Testis (tissue), 5 donors: ENCODE data around the gene SYPL1. TPM values are rescaled to one million over a fixed set of nuclear protein-coding genes. Genes with fewer than 3 reads are reported as not detected.

Experiments
- DNase-seq: peaks from one replicate; pipeline ENCODE4 v3.0.0-alpha.2; 2019
- H3K27ac ChIP-seq, 2 donors: fragments of 200-600 bp; sonication (generic); one replicate each; pipeline ENCODE4 v1.5.1; 2019
- H3K27me3 ChIP-seq: fragments of 200-600 bp; sonication (generic); one replicate; pipeline ENCODE4 v1.5.1; 2019
- H3K36me3 ChIP-seq: fragments of 200-600 bp; sonication (generic); one replicate; pipeline ENCODE4 v1.5.1; 2017; ENCODE audit warnings: low read depth; ENCODE audit errors: missing control alignments
- H3K4me1 ChIP-seq: fragments of 200-600 bp; sonication (generic); one replicate; pipeline ENCODE4 v1.5.1; 2019
- H3K4me3 ChIP-seq, 2 donors: fragments of 200-600 bp; sonication (generic); one replicate each; pipeline ENCODE4 v1.5.1; 2017 to 2019
- H3K9me3 ChIP-seq: fragments of 200-600 bp; sonication (generic); one replicate; pipeline ENCODE4 v1.5.1; 2017
- CTCF ChIP-seq, 3 experiments: fragments of 450-650 bp in 2 of 3; fragments of 200-600 bp in 1 of 3; sonication (generic) in 1 of 3; IDR thresholded peaks; one replicate each; pipeline ENCODE4 v1.5.1; 2016 to 2019; ENCODE audit warnings: antibody characterized with exemption in 3 of 3, mild to moderate bottlenecking in 2 of 3, moderate library complexity in 1 of 3
- POLR2A ChIP-seq: fragments of 450-650 bp; IDR thresholded peaks from one replicate; pipeline ENCODE4 v1.6.1; 2017; ENCODE audit warnings: antibody characterized with exemption, mild to moderate bottlenecking, moderate library complexity
- WGBS, 2 donors: methylation state at CpG; one replicate each; pipeline ENCODE4 v1.1.5; 2018; 5-methylcytosine and 5-hydroxymethylcytosine counted together
- intact Hi-C: fragments of 100-400 bp; cut with DNase I; formaldehyde crosslinking; loops from one replicate; pipeline ENCODE4 v1.15.1; 2023; ENCODE audit warnings: low total_unique reads
- long read RNA-seq, 2 donors: transcript quantifications; one replicate each; lab custom pipeline, GENCODE V29; 2026
- polyA plus RNA-seq: library from polyadenylated mRNA; stranded (reverse); fragments of 350-450 nt; fragmentation: Illumina TruSeq; extraction: RNeasy Lipid Tissue Mini Kit (QIAGEN cat#74804); gene quantifications from one replicate; pipeline ENCODE4 v1.2.3, GENCODE V29; 2014; ENCODE audit warnings: low read depth, low replicate concordance; ENCODE audit not compliant: insufficient read depth
- total RNA-seq, 2 donors: library from RNA; depleted of rRNA; stranded (reverse); fragments of >200 nt; gene quantifications; one replicate each; pipeline ENCODE4 v1.2.3, GENCODE V29; 2016

The SYPL1 gene
- total RNA-seq (100 to 1,000 TPM in 1 of 2 donors, 10 to 100 TPM in 1; 100.0 to 116 TPM), polyA plus RNA-seq (209 TPM)
- long read RNA-seq, donor 1, transcript SYPL1-202 (5 exons, 2,151 nt) = major isoform, 49 of 49 reads
- long read RNA-seq, donor 1, partial matches to known transcripts = 0 of 49 reads
- long read RNA-seq, donor 1, other reads (novel, unspliced or antisense) = 0 of 49 reads
- long read RNA-seq, donor 2, transcript SYPL1-202 (5 exons, 2,151 nt) = major isoform, 30 of 32 reads
- long read RNA-seq, donor 2, partial matches to known transcripts = 0 of 32 reads
- long read RNA-seq, donor 2, other reads (novel, unspliced or antisense) = 0 of 32 reads

GRCh38 chr7:106112118-106112971 lies at the start of gene SYPL1:
TSS of gene SYPL1 (minus strand) at chr7:106112312. CDS start at chr7:106112208, 104 bp downstream.
- 1 to 4% methylated on average over 12 to 64 of the region's 76 CpGs for WGBS, 2 donors
- H3K4me3 ChIP-seq = peak within 1 kb of the TSS; percentile 89 to 91
- intact Hi-C loops = no loop called here

GRCh38 chr7:106155027-106155426 lies 42.9 kb upstream of the SYPL1 start:
- intact Hi-C loops = no loop called here
- Histone ChIP-seq H3K9me3 (no peaks in the 10 kb centered on the region), H3K4me1 (peaks cover 3% of the 10 kb centered on the region), H3K4me3 (no peak overlapping the region), H3K27ac (no peak overlapping the region), H3K36me3 (no peaks in the 10 kb centered on the region), H3K27me3 (no peaks in the 10 kb centered on the region)
- no peak for DNase-seq
- 83 to 89% methylated on average over 4 of the region's 4 CpGs for WGBS, 2 donors
- TF ChIP-seq POLR2A = no peak
- TF ChIP-seq CTCF (IDR thresholded peaks at IDR 0.05) = no peak

More at GRCh38 chr7:106112118-106112971, at the start of gene SYPL1:
- peak within 1 kb of the TSS; percentile 85 to 100 for H3K27ac ChIP-seq
- H3K27me3 ChIP-seq = no peaks in the 10 kb centered on the region
- H3K9me3 ChIP-seq = no peaks in the 10 kb centered on the region
- TF ChIP-seq POLR2A (no peak), CTCF (IDR thresholded peaks at IDR 0.05) (no peak)
- peaks cover 27% of the 10 kb centered on the region for H3K4me1 ChIP-seq
- H3K36me3 ChIP-seq = no peaks in the 10 kb centered on the region
- peak; percentile 93 for DNase-seq

- Histone ChIP-seq H3K27ac (no peak overlapping the region), H3K4me1 (peaks cover 3% of the 10 kb centered on the region), H3K27me3 (no peaks in the 10 kb centered on the region), H3K9me3 (no peaks in the 10 kb centered on the region), H3K4me3 (no peak overlapping the region), H3K36me3 (no peaks in the 10 kb centered on the region)
- TF ChIP-seq CTCF (IDR thresholded peaks at IDR 0.05) = peak; percentile 83 to 89 (median 87)
- no peak for TF ChIP-seq POLR2A
- 44 to 45% methylated on average over 15 of the region's 15 CpGs for WGBS, 2 donors
- intact Hi-C loops = loop anchor here (5.0 kb wide), 1 partner anchor 97 kb away; no protein-coding TSS in a partner anchor
- DNase-seq = peak; percentile 87
Observed at GRCh38 chr7:106153891-106154449, 41.9 kb upstream of the SYPL1 start.

GRCh38 chr7:106152313-106152665 lies 40.2 kb upstream of the SYPL1 start:
- no peak overlapping the region for H3K4me3 ChIP-seq
- H3K27me3 ChIP-seq = no peaks in the 10 kb centered on the region
- 75 to 92% methylated on average over 6 of the region's 6 CpGs for WGBS, 2 donors
- H3K9me3 ChIP-seq = no peaks in the 10 kb centered on the region
- DNase-seq = no peak
- TF ChIP-seq POLR2A = no peak
- TF ChIP-seq CTCF (IDR thresholded peaks at IDR 0.05) = no peak
- H3K36me3 ChIP-seq = no peaks in the 10 kb centered on the region
- intact Hi-C loops = loop anchor here (5.0 kb wide), 1 partner anchor 95 kb away; no protein-coding TSS in a partner anchor
- peaks cover 3% of the 10 kb centered on the region for H3K4me1 ChIP-seq
- H3K27ac ChIP-seq = no peak overlapping the region
